Left lung (tissue), 14 donors: ENCODE data around the gene RUVBL2. TPM values are rescaled to one million over a fixed set of nuclear protein-coding genes. Genes with fewer than 3 reads are reported as not detected.
A peak's percentile ranks its signal among the peaks of the same experiment; 100 is the strongest.

ENCODE experiments used
- ATAC-seq: fragments of 200-7000 bp; cut with Tn5 transposase; one replicate; pipeline ENCODE4 v1.9.1; 2020; ENCODE audit warnings: moderate library complexity
- DNase-seq, 4 donors: peaks; one replicate each; pipeline ENCODE4 v3.0.0-alpha.2; 2013 to 2020
- H3K27ac ChIP-seq, 2 donors: fragments of 200-600 bp; sonication (generic) in 1 of 2; one replicate each; pipeline versions ENCODE4 v1.5.0 to v1.8.0; 2020 to 2021
- H3K27me3 ChIP-seq, 2 donors: fragments of 200-600 bp; sonication (generic) in 1 of 2; one replicate each; pipeline versions ENCODE4 v1.5.0 to v1.8.0; 2020 to 2021
- H3K36me3 ChIP-seq, 2 donors: fragments of 200-600 bp; sonication (generic) in 1 of 2; one replicate each; pipeline versions ENCODE4 v1.5.0 to v1.8.0; 2020 to 2021
- H3K4me1 ChIP-seq, 2 donors: fragments of 200-600 bp; one replicate each; pipeline ENCODE4 v1.8.0; 2021
- H3K4me3 ChIP-seq, 2 donors: fragments of 200-600 bp; sonication (generic) in 1 of 2; one replicate each; pipeline versions ENCODE4 v1.5.0 to v1.8.0; 2020 to 2021; ENCODE audit warnings: mild to moderate bottlenecking in 1 of 2
- H3K9me3 ChIP-seq, 2 donors: fragments of 200-600 bp; sonication (generic) in 1 of 2; one replicate each; pipeline versions ENCODE4 v1.5.0 to v1.8.0; 2020 to 2021
- CTCF ChIP-seq, 2 donors: fragments of 200-600 bp; sonication (generic) in 1 of 2; IDR thresholded peaks; one replicate each; pipeline versions ENCODE4 v1.5.0 to v1.8.0; 2021; ENCODE audit warnings: antibody characterized with exemption in 2 of 2
- intact Hi-C, 2 donors: fragments of 100-400 bp; cut with DNase I; formaldehyde crosslinking; loops; one replicate each; pipeline versions ENCODE4 v1.11.2 to v1.14.2; 2022
- long read RNA-seq, 12 donors: library from polyadenylated mRNA in 2 of 12; unstranded in 2 of 12; transcript quantifications; one replicate each; pipeline ENCODE4 v2.0.0 and lab custom pipeline, GENCODE V29; 2019 to 2026
- polyA plus RNA-seq, 6 donors: library from polyadenylated mRNA; unstranded; fragments of 120-200 nt; gene quantifications; one replicate each; pipeline ENCODE4 v1.2.1, GENCODE V29; 2013; ENCODE audit not compliant: insufficient read length in 6 of 6
- total RNA-seq, 2 donors: library from RNA; stranded (reverse); fragmentation: NEBNext Ultra II Directional; extraction: Animal tissue kit (Norgen Biotek cat#: 25700); gene quantifications; one replicate each; pipeline ENCODE4 v1.2.1, GENCODE V29; 2021
- donor health status: DM: no; HTN: yes; CAD: no.
- donor health status: DM: no; HTN: no; CAD: no.

Gene RUVBL2
- total RNA-seq (10 to 100 TPM; 46.6 to 66.6 TPM), polyA plus RNA-seq (10 to 100 TPM; 67.9 to 83.7 (median 76.8) TPM)
- long read RNA-seq, donor 1, transcript RUVBL2-206 (15 exons, 2,009 nt): major isoform, 23 of 27 reads
- long read RNA-seq, donor 1, partial matches to known transcripts: 0 of 27 reads
- long read RNA-seq, donor 1, other reads (novel, unspliced or antisense): 0 of 27 reads
- long read RNA-seq, donor 2, transcript RUVBL2-206 (15 exons, 2,009 nt): major isoform, 17 of 23 reads
- long read RNA-seq, donor 2, partial matches to known transcripts: 6 of 23 reads
- long read RNA-seq, donor 2, other reads (novel, unspliced or antisense): 0 of 23 reads
- long read RNA-seq, donor 3, transcript RUVBL2-206 (15 exons, 2,009 nt): major isoform, 20 of 21 reads
- long read RNA-seq, donor 3, partial matches to known transcripts: 0 of 21 reads
- long read RNA-seq, donor 3, other reads (novel, unspliced or antisense): 0 of 21 reads
- long read RNA-seq, donor 4, transcript RUVBL2-206 (15 exons, 2,009 nt): major isoform, 62 of 86 reads
- long read RNA-seq, donor 4, partial matches to known transcripts: 14 of 86 reads
- long read RNA-seq, donor 4, other reads (novel, unspliced or antisense): 10 of 86 reads
- long read RNA-seq, donor 5, transcript RUVBL2-206 (15 exons, 2,009 nt): major isoform, 18 of 26 reads
- long read RNA-seq, donor 5, partial matches to known transcripts: 5 of 26 reads
- long read RNA-seq, donor 5, other reads (novel, unspliced or antisense): 0 of 26 reads
- long read RNA-seq, donor 6, transcript RUVBL2-206 (15 exons, 2,009 nt): major isoform, 15 of 24 reads
- long read RNA-seq, donor 6, partial matches to known transcripts: 0 of 24 reads
- long read RNA-seq, donor 6, other reads (novel, unspliced or antisense): 5 of 24 reads
- long read RNA-seq, donor 7, transcript RUVBL2-206 (15 exons, 2,009 nt): major isoform, 14 of 15 reads
- long read RNA-seq, donor 7, partial matches to known transcripts: 0 of 15 reads
- long read RNA-seq, donor 7, other reads (novel, unspliced or antisense): 0 of 15 reads
- long read RNA-seq, donor 8, transcript RUVBL2-206 (15 exons, 2,009 nt): major isoform, 21 of 26 reads
- long read RNA-seq, donor 8, partial matches to known transcripts: 5 of 26 reads
- long read RNA-seq, donor 8, other reads (novel, unspliced or antisense): 0 of 26 reads
- long read RNA-seq, donor 9: 0 reads
- long read RNA-seq, donor 10, transcript RUVBL2-206 (15 exons, 2,009 nt): major isoform, 154 of 190 reads
- long read RNA-seq, donor 10, partial matches to known transcripts: 17 of 190 reads
- long read RNA-seq, donor 10, other reads (novel, unspliced or antisense): 19 of 190 reads
- long read RNA-seq, donor 11: 0 reads
- long read RNA-seq, donor 12, transcript RUVBL2-206 (15 exons, 2,009 nt): major isoform, 14 of 20 reads
- long read RNA-seq, donor 12, partial matches to known transcripts: 0 of 20 reads
- long read RNA-seq, donor 12, other reads (novel, unspliced or antisense): 6 of 20 reads

GRCh38 chr19:48993175-48994034 is at the start of gene RUVBL2, which contains the start of gene GYS1:
Gene RUVBL2 (plus strand): TSS chr19:48993887. CDS start chr19:48993912, 25 bp downstream.
Gene GYS1 (minus strand): TSS chr19:48993309. CDS start chr19:48993112, 197 bp downstream.
- Histone ChIP-seq H3K4me1 (peaks cover 18 to 43% of the 10 kb centered on the region in 2 donors), H3K27ac (peak within 1 kb of the TSS; percentile 86 to 92), H3K4me3 (peak within 1 kb of the TSS; percentile 56 to 63), H3K27me3 (no peaks in the 10 kb centered on the region), H3K9me3 (no peaks in the 10 kb centered on the region), H3K36me3 (peaks cover 0 to 26% of the 10 kb centered on the region in 2 donors)
- DNase-seq (peak; percentile 99 to 100 (median 100)), ATAC-seq (peak; percentile 93)
- intact Hi-C loops: no loop called here
- peak; percentile 92 to 99 for TF ChIP-seq CTCF (IDR thresholded peaks at IDR 0.05)

GRCh38 chr19:48945415-48945814 is 48.3 kb upstream of the RUVBL2 start:
- intact Hi-C loops: no loop called here
- ATAC-seq (no peak), DNase-seq (no peak)
- Histone ChIP-seq H3K4me1 (no peaks in the 10 kb centered on the region), H3K27ac (no peak overlapping the region), H3K36me3 (peaks cover 0 to 5% of the 10 kb centered on the region in 2 donors), H3K4me3 (no peak overlapping the region), H3K9me3 (peaks cover 0 to 20% of the 10 kb centered on the region in 2 donors), H3K27me3 (no peaks in the 10 kb centered on the region)
- no peak for TF ChIP-seq CTCF (IDR thresholded peaks at IDR 0.05)

- H3K27ac ChIP-seq: no peak overlapping the region
- peaks cover 0 to 16% of the 10 kb centered on the region in 2 donors for H3K9me3 ChIP-seq
- H3K4me3 ChIP-seq: no peak overlapping the region
- no peaks in the 10 kb centered on the region for H3K4me1 ChIP-seq
- intact Hi-C loops: no loop called here
- H3K27me3 ChIP-seq: no peaks in the 10 kb centered on the region
- no peak for ATAC-seq
- H3K36me3 ChIP-seq: peaks cover 0 to 1% of the 10 kb centered on the region in 2 donors
- no peak for DNase-seq
- TF ChIP-seq CTCF (IDR thresholded peaks at IDR 0.05): no peak
These were observed 47.9 kb upstream of the RUVBL2 start for GRCh38 chr19:48945817-48946216.
